Measurements from ENCODE around the gene PTPRT.

Gene PTPRT

DNA sequence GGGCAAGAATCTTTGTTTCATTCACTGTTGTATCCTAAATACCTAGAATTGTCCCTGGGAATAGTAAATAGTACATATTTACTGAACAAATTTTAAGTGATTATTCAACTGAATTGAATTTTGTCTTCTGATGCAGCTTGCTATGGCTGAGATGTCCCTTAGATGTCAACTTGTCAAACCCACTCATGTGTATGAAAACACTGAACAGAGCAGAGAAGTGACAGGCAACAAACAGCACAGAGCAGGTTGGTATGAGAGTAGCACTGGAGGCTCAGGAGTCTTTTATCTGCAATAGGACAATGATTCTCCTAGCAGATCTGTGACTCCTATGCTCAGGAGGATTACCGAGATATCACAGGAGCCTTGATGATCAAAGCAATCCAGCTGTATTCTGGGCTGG is 1031.4 kb downstream of the PTPRT start:
- no peaks in the 10 kb centered on the region for H3K36me3 ChIP-seq
- DNase-seq = no peak
- no peak overlapping the region for H3K4me3 ChIP-seq
- TF ChIP-seq, protein P1, sequence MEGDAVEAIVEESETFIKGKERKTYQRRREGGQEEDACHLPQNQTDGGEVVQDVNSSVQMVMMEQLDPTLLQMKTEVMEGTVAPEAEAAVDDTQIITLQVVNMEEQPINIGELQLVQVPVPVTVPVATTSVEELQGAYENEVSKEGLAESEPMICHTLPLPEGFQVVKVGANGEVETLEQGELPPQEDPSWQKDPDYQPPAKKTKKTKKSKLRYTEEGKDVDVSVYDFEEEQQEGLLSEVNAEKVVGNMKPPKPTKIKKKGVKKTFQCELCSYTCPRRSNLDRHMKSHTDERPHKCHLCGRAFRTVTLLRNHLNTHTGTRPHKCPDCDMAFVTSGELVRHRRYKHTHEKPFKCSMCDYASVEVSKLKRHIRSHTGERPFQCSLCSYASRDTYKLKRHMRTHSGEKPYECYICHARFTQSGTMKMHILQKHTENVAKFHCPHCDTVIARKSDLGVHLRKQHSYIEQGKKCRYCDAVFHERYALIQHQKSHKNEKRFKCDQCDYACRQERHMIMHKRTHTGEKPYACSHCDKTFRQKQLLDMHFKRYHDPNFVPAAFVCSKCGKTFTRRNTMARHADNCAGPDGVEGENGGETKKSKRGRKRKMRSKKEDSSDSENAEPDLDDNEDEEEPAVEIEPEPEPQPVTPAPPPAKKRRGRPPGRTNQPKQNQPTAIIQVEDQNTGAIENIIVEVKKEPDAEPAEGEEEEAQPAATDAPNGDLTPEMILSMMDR (IDR thresholded peaks at IDR 0.05) = no peak
- intact Hi-C loops (cut with DNase I; ENCODE audit: low total_unique reads) = no loop called here
- no peak overlapping the region for H3K27ac ChIP-seq
- H3K27me3 ChIP-seq = no peaks in the 10 kb centered on the region
- H3K9me3 ChIP-seq = no peaks in the 10 kb centered on the region
- no peaks in the 10 kb centered on the region for H3K4me1 ChIP-seq

DNA sequence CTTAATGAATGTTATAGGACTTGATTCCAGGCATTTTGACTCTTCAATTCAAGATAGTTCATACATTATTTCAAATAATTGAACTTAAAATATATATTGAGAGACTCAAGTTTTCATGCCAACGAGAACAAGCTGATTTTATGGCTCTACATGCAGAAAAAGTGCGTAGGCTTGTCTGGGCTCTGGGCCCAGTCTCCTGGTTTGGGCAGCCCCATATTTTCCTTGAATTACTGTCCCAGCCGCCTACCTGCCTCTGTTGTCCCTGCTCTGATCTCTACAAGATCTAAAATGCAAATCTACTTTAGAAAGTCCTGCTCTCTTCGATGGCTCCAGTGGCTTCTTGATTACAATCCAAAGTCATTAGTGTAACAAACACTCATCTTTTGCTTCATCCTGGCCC is 1034.1 kb downstream of the PTPRT start:
- DNase-seq = no peak
- no peak overlapping the region for H3K27ac ChIP-seq
- intact Hi-C loops (cut with DNase I; ENCODE audit: low total_unique reads) = no loop called here

DNA sequence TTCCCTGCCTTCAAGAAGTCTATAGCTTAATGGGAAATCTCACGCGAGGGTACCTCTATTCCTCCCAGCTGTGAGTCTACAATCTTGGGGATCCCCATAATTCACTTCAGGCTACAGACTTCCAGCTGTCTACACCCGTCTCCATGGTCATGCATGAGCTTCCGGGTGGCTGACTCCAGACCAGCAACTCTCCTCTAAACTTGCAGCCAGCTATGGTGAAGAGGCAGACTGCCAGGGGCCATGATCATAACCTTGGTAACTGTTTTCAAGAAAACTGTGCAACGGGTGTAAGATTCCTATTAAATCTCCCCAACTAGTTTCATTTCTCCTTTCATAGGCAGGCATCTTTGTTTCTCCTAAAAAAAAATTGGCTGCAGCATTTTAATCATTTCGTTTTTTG is 1037.1 kb downstream of the PTPRT start:
- DNase-seq = no peak
- H3K9me3 ChIP-seq = no peaks in the 10 kb centered on the region
- no peaks in the 10 kb centered on the region for H3K27me3 ChIP-seq
- no peak overlapping the region for H3K27ac ChIP-seq
- H3K4me3 ChIP-seq = no peak overlapping the region
- no peaks in the 10 kb centered on the region for H3K36me3 ChIP-seq
- intact Hi-C loops (cut with DNase I; ENCODE audit: low total_unique reads) = no loop called here
- H3K4me1 ChIP-seq = no peaks in the 10 kb centered on the region
- TF ChIP-seq, protein P1 (IDR thresholded peaks at IDR 0.05) = no peak

More for the DNA sequence above, 1034.1 kb downstream of the PTPRT start:
- TF ChIP-seq, protein P1 (IDR thresholded peaks at IDR 0.05) = no peak
- no peaks in the 10 kb centered on the region for H3K27me3 ChIP-seq
- H3K4me1 ChIP-seq = no peaks in the 10 kb centered on the region
- H3K4me3 ChIP-seq = no peak overlapping the region
- H3K9me3 ChIP-seq = no peaks in the 10 kb centered on the region
- H3K36me3 ChIP-seq = no peaks in the 10 kb centered on the region

DNA sequence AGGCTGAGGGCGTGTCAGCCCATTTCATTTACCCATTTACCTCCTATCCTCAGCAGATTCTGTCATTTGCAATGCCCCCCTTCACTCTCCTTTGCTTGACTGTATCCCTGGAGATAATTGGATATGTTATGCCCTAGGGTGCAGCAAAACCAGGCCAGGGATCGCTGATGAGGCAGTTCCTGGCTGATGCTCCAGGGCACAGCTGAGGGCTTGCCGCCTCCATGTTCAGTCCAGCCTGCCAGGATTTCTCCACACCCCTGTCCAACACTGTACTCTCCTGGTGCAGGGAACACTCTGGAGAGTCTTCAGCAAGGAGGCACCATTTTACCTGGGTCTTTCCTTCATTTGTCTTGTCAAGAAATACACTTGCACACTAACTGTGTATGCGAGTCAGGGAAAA is 1039.5 kb downstream of the PTPRT start:
- DNase-seq = no peak
- Histone ChIP-seq H3K36me3 (no peaks in the 10 kb centered on the region), H3K4me3 (no peak overlapping the region), H3K9me3 (no peaks in the 10 kb centered on the region), H3K27me3 (no peaks in the 10 kb centered on the region), H3K27ac (no peak overlapping the region), H3K4me1 (no peaks in the 10 kb centered on the region)
- intact Hi-C loops (cut with DNase I; ENCODE audit: low total_unique reads) = no loop called here
- TF ChIP-seq, protein P1 (IDR thresholded peaks at IDR 0.05) = no peak

DNA sequence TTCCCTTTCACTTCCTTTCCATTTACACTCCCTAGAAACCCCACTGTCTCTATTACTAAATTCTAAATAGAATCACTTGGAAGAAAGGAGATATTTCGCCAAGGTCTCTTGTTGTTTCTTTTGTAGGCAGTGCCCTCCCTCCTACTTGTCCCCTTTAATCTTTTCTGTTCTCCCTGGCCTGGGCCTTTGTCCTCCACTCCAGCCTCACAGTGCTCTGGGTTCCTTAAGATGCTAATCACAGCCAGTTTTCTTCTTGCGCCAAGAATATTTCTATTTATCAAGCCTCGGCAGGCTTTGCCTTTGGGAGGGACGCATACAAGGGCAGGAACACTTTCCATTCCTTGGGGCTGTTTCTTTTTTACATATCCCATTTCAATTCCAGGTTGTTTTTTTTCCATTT is 1051.0 kb downstream of the PTPRT start:
- no peaks in the 10 kb centered on the region for H3K9me3 ChIP-seq
- H3K36me3 ChIP-seq = no peaks in the 10 kb centered on the region
- intact Hi-C loops (cut with DNase I; ENCODE audit: low total_unique reads) = no loop called here
- H3K4me3 ChIP-seq = no peak overlapping the region
- H3K27ac ChIP-seq = no peak overlapping the region
- no peaks in the 10 kb centered on the region for H3K4me1 ChIP-seq
- no peak for DNase-seq
- TF ChIP-seq, protein P1 (IDR thresholded peaks at IDR 0.05) = no peak
- no peaks in the 10 kb centered on the region for H3K27me3 ChIP-seq
